ENCODE measurements around the gene RNF31. TPM values are rescaled to one million over a fixed set of nuclear protein-coding genes. Genes with fewer than 3 reads are reported as not detected.

Gene RNF31
- total and polyA plus RNA-seq, 2 of the 13 experiments (the other 11 are each of a cell fraction or from before 2014, with no cell fraction given) = 48.2 to 86.8 TPM

DNA sequence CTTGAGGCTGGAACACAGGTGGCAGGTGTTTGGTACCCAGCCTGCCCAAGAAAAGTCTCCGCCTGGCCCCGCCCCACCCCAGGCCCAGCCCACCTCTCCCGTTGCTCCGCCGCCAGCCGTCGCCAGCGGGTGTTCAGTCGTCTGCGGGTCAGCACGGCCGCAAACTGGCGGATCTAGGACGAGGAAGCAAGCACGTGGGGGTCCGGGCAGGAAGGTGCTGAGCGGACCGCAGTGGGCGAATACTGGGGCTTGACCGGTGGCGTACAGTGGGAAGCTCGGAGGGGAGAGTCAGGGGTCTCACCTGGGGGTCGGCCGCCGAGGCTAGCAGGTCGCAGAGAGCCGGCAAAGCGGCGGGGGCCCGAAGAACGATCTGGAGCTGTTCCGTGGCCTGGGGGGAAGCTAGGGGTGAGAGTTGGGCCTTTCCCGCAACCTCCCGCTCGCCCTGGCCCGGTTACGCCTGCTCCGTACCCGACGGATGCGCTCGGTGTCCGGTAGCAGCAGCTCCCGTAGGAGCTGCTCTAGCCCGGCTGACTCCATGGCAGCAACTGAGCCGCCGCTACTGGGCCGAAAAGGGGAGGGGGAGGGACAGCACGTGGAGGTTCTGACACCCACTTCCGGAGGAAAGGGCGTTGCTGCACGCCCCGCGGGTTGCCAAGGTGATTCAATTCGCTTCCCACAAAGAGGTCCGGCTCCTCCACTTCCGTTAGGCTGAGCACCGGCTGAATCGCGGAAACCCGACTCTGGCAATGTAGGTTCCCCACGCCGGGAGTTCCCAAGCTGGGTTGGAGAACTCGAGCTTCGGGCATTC, 41.2 kb downstream of the RNF31 start, which contains the start of gene IPO4 (continued):
- TF ChIP-seq ZNF879 (CRISPR knock-in tag; IDR thresholded peaks at IDR 0.05) (peak; percentile 65), EHMT2 (IDR thresholded peaks at IDR 0.05; ENCODE audit: borderline replicate concordance, low read depth, low read length) (peak; percentile 89; the same call in 1 of the 2 replicates), SMYD3 (CRISPR knock-in tag; IDR thresholded peaks at IDR 0.05) (peak; percentile 100), HNF4A (CRISPR knock-in tag; IDR thresholded peaks at IDR 0.05) (peak; percentile 71), FOXA3 (CRISPR knock-in tag; IDR thresholded peaks at IDR 0.05) (peak; percentile 94), ZNF337 (CRISPR knock-in tag; IDR thresholded peaks at IDR 0.05; ENCODE audit: borderline replicate concordance, low read depth) (peak; percentile 99; the same call in 1 of the 2 replicates), IKZF1 (IDR thresholded peaks at IDR 0.05) (no peak), ZNF644 (CRISPR knock-in tag; IDR thresholded peaks at IDR 0.05; ENCODE audit: low read depth) (no peak; the same call in 1 of the 2 replicates), ZNF605 (CRISPR knock-in tag; IDR thresholded peaks at IDR 0.05) (peak; percentile 99), ZMAT3 (CRISPR knock-in tag; conservative IDR thresholded peaks at IDR 0.05) (peak; percentile 95), ELF4 (CRISPR knock-in tag; IDR thresholded peaks at IDR 0.05; ENCODE audit: borderline replicate concordance) (no peak; the same call in 1 of the 2 replicates), ZNF773 (CRISPR knock-in tag; IDR thresholded peaks at IDR 0.05; ENCODE audit: borderline replicate concordance) (peak; percentile 93), TBX3 (IDR thresholded peaks at IDR 0.05; ENCODE audit: borderline replicate concordance) (peak; percentile 82), SRSF4 (IDR thresholded peaks at IDR 0.05; ENCODE audit: low read depth, low read length, poor library complexity, severe bottlenecking) (peak; percentile 74), KDM2A (CRISPR knock-in tag; IDR thresholded peaks at IDR 0.05; ENCODE audit: borderline replicate concordance, low read depth) (peak; percentile 99), ZBTB8A (CRISPR knock-in tag; IDR thresholded peaks at IDR 0.05; ENCODE audit: borderline replicate concordance, low read depth) (peak; percentile 95; the same call in 1 of the 2 replicates), JUN (CRISPR knock-in tag; IDR thresholded peaks at IDR 0.05) (peak; percentile 34), NFKBIZ (CRISPR knock-in tag; IDR thresholded peaks at IDR 0.05) (no peak; the same call in none of the 2 replicates)
- TF ChIP-seq, protein P1, sequence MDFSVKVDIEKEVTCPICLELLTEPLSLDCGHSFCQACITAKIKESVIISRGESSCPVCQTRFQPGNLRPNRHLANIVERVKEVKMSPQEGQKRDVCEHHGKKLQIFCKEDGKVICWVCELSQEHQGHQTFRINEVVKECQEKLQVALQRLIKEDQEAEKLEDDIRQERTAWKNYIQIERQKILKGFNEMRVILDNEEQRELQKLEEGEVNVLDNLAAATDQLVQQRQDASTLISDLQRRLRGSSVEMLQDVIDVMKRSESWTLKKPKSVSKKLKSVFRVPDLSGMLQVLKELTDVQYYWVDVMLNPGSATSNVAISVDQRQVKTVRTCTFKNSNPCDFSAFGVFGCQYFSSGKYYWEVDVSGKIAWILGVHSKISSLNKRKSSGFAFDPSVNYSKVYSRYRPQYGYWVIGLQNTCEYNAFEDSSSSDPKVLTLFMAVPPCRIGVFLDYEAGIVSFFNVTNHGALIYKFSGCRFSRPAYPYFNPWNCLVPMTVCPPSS (IDR thresholded peaks at IDR 0.05) = no peak
- TF ChIP-seq, protein P2, sequence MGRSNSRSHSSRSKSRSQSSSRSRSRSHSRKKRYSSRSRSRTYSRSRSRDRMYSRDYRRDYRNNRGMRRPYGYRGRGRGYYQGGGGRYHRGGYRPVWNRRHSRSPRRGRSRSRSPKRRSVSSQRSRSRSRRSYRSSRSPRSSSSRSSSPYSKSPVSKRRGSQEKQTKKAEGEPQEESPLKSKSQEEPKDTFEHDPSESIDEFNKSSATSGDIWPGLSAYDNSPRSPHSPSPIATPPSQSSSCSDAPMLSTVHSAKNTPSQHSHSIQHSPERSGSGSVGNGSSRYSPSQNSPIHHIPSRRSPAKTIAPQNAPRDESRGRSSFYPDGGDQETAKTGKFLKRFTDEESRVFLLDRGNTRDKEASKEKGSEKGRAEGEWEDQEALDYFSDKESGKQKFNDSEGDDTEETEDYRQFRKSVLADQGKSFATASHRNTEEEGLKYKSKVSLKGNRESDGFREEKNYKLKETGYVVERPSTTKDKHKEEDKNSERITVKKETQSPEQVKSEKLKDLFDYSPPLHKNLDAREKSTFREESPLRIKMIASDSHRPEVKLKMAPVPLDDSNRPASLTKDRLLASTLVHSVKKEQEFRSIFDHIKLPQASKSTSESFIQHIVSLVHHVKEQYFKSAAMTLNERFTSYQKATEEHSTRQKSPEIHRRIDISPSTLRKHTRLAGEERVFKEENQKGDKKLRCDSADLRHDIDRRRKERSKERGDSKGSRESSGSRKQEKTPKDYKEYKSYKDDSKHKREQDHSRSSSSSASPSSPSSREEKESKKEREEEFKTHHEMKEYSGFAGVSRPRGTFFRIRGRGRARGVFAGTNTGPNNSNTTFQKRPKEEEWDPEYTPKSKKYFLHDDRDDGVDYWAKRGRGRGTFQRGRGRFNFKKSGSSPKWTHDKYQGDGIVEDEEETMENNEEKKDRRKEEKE (IDR thresholded peaks at IDR 0.05) = no peak
- TF ChIP-seq, protein P3, sequence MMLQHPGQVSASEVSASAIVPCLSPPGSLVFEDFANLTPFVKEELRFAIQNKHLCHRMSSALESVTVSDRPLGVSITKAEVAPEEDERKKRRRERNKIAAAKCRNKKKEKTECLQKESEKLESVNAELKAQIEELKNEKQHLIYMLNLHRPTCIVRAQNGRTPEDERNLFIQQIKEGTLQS (CRISPR knock-in tag; IDR thresholded peaks at IDR 0.05) = peak; percentile 83
- TF ChIP-seq, protein P4, sequence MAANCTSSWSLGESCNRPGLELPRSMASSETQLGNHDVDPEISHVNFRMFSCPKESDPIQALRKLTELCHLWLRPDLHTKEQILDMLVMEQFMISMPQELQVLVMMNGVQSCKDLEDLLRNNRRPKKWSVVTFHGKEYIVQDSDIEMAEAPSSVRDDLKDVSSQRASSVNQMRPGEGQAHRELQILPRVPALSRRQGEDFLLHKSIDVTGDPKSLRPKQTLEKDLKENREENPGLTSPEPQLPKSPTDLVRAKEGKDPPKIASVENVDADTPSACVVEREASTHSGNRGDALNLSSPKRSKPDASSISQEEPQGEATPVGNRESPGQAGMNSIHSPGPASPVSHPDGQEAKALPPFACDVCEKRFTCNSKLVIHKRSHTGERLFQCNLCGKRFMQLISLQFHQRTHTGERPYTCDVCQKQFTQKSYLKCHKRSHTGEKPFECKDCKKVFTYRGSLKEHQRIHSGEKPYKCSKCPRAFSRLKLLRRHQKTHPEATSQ (CRISPR knock-in tag; IDR thresholded peaks at IDR 0.05; ENCODE audit: borderline replicate concordance) = peak; percentile 98; the same call in 1 of the 2 replicates
- TF ChIP-seq, protein P5, sequence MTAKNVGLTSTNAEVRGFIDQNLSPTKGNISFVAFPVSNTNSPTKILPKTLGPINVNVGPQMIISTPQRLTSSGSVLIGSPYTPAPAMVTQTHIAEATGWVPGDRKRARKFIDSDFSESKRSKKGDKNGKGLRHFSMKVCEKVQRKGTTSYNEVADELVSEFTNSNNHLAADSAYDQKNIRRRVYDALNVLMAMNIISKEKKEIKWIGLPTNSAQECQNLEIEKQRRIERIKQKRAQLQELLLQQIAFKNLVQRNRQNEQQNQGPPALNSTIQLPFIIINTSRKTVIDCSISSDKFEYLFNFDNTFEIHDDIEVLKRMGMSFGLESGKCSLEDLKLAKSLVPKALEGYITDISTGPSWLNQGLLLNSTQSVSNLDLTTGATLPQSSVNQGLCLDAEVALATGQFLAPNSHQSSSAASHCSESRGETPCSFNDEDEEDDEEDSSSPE (CRISPR knock-in tag; IDR thresholded peaks at IDR 0.05) = peak; percentile 96

All from HepG2 (cell line).